RKO (cell line): Measurements from ENCODE around the gene RBM18.
A peak's percentile ranks its signal among the peaks of the same experiment; 100 is the strongest.

Experiments
- DNase-seq: peaks from one replicate; pipeline ENCODE4 v3.0.0-alpha.2; 2016; ENCODE audit warnings: low spot score

Gene RBM18

DNA sequence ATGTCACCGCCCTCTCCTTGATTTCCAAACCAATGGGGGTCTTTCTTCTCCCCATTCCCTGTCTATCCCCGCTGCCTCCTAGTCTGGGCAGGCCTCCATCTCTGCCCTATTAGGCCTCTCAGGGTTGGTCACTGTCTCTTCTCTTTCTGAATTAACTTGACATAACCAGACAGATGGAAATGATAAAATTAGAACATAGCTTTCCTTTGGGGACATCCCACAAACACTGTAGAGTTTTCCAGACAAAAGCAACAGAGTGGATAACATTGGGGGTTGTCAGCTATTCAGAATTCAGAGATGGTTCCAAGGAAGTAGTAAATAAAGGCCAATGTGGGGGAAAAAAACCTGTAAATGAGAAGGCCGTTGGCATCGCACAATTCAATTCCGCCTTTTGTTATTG lies 60.6 kb downstream of the RBM18 start:
- DNase-seq, result no peak

DNA sequence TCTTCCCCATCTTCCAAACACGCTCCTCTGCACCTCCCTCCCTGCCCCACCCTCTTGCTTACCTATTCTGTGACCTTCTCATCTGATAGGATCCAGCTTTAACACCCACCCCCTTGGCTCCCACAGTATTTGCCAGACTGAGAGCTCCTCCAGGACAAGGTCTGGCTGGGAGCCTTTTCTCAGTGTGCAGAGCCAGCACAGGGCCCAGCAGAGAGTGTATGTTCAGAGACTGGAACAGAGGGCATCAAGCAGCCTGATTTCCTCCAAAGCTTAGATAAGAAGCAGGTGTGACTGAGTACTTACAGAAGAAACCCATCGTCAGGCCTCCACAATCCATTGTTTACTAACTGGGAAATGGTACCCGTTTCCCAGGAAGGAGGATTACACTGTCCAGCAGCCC lies 62.5 kb downstream of the RBM18 start:
- no peak for DNase-seq

DNA sequence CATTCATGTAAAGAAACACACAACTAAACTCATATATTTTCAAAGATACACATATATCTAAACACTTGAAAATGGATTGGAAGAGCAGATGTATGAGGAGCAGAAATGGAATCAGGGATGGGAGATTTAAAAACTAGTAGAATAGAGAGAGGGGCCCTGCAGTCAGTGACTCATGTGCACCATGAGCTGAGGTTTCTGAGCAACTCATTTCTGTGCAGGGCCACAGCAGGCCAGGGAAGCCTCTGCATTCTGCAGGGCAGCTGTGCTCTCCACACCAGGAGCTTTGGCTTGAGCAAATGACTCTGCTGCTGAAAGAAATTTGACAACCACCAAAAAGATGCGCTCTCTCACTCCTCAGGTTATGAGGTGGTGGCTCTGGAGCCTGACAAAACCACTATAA lies 63.0 kb downstream of the RBM18 start:
- DNase-seq, result no peak

DNA sequence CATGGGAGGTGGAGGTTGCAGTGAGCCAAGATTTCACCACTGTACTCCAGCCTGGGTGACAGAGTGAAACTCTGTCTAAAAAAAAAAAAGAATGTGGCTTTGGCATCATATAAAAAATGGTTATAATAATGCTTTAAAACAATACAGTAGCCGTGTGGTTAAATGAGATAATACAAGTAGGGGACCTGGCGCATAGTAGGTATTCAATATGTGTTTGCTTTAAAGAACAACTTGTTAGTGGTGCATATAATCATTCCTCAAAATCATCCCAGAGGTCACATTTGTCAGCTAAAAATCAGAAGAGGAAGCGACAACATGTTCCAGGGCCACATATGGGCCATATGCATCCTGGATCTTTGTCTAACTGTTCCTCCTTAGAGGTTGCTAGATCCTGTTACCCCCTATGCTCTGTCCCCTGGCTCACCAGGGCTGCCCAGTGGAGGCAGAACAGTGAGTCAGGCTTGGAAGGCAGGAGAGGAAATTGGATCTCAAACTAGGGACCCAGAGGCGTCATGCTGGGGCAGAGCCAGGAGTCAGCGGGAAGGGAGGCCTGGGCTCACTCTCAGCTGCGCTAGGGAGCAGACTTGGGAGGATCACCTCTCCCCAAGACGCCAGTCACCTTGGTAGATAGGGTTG lies 63.6 kb downstream of the RBM18 start:
- DNase-seq, result peak; percentile 21

DNA sequence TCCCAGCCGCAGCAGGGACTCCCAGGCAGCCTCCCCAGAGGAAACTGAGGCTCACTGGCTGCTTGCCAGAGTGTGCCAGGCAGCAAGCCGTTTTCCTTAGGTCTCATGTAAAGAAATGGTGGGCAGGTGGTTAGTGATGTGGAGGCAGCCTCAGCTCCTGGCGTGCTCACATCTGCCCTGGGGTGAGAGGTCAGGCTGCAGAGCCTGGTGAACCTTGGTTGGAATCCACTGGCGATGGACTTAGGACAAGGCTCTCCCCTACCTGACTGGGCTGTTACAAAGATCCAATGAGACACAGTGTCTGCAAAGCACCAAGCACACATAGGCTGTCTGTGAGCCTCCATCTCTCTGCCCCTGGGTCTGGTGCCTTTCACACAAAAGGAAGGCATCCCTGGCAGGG lies 66.8 kb downstream of the RBM18 start:
- DNase-seq, result no peak

DNA sequence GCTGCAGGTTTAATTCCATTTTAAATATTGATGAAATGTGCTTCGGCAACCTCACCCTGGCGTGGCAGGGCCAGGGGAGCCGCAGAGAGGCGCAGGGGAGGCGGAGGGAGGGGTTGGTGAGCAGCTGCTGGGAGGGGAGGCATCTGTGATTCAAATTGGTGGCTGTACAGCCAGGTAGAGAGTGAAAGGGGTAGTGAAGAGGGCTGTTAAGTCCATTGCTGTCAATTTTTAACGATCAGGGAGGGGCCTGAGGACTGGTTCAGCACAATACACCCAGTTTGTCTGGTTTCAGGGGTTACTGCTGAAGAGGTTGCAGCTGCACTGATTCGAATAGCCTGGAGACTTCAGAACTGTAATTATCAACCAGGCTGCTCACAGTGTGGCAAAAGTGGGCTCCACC lies 67.2 kb downstream of the RBM18 start:
- no peak for DNase-seq

DNA sequence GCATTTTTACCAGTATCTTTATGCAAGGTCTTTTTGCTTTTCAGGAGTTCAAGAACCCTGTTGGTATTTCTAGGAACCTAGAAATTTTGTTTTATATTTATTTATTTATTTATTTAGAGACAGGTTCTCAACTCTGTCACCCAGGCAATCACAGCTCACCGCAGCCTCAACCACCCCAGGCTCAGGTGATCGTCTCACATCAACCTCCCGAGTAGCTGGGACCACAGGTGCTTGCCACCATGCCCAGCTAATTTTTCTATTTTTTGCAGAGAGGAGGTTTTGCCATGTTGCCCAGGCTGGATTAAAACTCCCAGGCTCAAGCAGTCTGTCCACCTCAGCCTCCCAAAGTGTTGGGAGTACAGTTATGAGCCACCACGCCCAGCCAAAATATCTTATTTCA lies 68.8 kb downstream of the RBM18 start:
- DNase-seq, result no peak

DNA sequence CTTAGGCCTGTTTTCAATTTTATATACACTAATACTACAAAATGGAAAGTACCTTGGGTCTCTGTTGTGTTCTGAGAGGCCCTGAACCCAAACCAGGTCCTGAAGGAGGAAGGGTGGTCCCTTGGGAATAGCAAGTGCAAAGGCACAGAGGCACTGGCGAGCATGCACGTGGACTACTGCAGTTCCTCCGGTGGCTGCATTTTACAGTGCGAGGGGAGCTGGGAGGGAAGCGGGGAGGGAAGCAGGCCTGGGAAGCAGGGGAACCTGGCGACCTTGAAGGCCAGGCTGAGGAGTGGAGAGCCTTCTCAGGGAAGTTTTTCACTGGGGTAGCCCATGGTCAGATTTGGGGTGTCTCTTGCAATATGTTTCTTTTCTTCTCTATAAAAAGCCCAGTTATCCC lies 71.0 kb downstream of the RBM18 start:
- no peak for DNase-seq

DNA sequence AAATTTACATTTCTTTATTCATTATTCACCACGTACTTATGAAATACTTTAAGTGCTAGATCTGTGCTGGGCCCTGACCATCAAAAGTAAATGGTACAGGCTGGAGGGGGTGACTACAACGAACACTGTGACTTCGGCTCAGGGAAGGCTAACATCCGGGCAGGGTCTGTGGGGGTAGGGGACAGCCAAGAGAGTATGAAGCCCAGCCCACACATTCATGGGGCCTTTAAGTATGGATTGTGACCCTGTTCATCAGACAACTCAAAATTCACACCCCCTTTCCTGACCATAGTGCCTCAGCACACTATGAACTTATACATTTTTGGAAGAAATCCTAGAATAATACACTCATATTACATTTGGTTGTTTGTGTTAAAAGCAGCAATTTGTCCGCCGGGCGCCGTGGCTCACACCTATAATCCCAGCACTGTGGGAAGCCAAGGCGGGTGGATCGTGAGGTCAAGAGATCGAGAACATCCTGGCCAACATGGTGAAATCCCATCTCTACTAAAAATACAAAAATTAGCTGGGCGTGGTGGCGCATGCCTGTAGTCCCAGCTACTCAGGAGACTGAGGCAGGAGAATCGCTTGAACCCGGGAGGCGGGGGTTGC lies 71.6 kb downstream of the RBM18 start:
- DNase-seq, result no peak

DNA sequence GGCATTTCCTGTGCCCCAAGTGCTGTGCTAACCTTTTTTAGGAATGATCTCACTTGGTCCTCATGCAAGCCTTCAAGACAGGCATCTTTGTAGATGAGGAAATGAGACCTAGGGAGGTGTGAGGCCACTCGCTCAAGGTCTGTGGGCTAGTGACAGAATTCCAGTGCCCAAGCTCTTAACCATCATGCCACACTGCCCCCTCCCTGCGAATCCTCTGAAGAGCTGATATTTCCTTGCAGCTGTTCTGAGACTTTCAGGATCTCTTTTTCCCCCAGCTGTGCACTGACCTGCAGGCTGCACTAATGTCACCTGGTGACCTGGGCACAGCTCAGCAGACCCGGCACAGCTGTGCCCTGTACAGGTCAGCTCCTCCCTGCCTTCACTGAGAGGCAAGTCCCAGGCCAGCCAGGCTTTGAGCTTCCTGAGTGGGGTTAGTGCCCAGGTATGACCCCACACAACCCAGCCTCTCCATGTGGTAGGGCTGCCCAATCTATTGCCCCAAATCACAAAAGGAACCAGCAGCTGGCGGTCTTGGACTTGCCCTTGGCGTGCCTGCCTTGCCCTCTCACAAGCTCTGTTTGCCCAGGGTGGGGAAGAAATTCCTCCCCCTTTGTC lies 72.3 kb downstream of the RBM18 start:
- no peak for DNase-seq

DNA sequence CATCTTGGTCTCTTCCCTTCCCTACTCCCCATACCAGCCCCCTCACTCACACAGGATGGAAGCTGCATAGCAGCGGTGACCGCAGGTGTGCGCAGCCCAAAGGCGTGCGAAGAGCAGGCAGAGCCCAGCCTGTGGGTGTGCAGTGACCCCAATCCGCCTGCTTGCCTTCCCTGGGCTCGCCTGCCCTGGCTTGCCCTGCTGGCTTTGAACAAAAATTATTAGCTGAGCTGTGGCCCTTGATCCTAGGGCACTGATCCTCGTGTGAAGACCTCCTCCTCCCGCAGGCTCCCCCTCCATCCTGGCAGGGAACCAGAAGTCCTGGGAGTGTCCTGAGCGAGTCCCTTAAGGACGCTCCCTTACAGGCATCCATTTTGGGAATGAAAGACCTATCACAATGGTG lies 73.1 kb downstream of the RBM18 start:
- no peak for DNase-seq

DNA sequence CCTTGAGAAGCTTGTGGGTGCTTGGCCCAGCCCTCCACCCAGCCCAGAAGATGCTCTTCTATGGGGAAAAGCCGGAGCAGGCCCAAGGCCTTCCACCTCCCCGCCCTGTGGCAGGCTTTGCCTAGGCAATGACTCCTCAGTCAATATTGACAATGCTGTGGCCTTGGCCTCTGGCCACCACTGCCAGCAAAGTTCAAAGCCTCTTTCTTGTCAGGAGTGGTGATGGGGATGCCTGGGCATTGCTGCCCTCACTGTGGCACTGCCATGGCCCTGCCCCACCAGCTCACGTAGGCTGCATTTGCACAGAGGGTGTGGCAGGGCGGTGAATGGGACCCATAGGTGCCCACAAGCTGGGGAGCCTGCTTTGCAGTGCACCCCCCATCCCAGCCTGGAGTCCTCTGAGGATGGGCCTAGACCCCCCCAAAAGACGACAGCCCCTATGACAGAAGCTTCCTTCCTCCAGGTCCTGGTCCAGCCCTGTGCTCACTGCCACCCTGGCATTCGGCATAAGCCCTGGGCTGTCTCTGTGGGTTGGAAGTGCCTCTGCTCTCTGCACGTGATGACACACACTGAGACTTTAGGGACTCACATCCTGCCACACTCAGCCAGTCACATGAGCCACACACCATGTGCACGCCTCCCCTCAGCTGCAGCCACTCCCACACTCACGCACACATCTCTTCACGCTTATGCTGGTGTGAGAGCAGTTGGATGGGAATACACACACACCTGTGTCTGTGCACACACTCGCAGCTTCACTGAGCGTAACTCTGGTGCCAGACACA lies 73.9 kb downstream of the RBM18 start:
- DNase-seq, result peak; percentile 77

DNA sequence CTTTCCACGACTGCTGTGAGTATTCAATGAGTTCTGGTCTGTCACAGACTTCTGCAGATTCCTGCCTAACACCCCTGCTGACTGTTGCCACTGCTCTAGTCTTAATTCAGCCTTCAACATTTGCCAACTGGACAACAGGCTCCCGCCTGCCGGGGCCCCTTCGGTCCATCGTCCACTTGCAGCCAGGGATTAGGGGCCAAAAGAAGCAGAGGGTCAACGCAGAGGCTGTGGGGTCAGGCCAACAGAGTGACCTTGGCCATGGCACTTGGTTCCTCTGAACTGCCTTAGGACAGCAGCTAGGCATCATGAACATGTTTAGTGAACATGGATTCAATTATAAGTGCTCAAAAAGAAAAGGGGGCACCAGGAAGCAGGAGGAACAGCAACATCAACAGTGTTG lies 76.3 kb downstream of the RBM18 start:
- DNase-seq, result no peak
